ENCODE data around the gene ELFN1. TPM values are rescaled to one million over a fixed set of nuclear protein-coding genes. Genes with fewer than 3 reads are reported as not detected.

ELFN1 gene
- total and polyA plus RNA-seq, 2 donors (not counting 3 experiments of a cell fraction or from before 2014, with no cell fraction given), result 0.37 to 1.0 TPM

GRCh38 chr7:1665549-1666316 is 4.3 kb upstream of the ELFN1 start:
- Histone ChIP-seq H3K4me3 (replicated peaks in 1 of 3; ENCODE audit: insufficient read depth in 1 of 3, low read depth in 1 of 3, low read length in 3 of 3) (peak overlapping the region in 2 of 3 experiments; percentile 44 to 67), H3K9me1 (replicated peaks; ENCODE audit: control insufficient read depth, extremely low read depth, insufficient read depth, low read length) (no peaks in the 10 kb centered on the region), H3K27ac (ENCODE audit: insufficient read depth, low read depth, low read length) (no peak overlapping the region), H3K27me3 (ENCODE audit: control insufficient read depth in 2 of 2, insufficient read depth in 2 of 2, low read length in 2 of 2) (peaks cover 32 to 41% of the 10 kb centered on the region in 2 experiments), H3K9me3 (replicated peaks; ENCODE audit: control insufficient read depth, insufficient read depth, low read length) (no peaks in the 10 kb centered on the region), H3K36me3 (ENCODE audit: control insufficient read depth in 2 of 2, extremely low read depth in 1 of 2, insufficient read depth in 2 of 2, low read length in 2 of 2) (no peaks in the 10 kb centered on the region), H3K9ac (replicated peaks; ENCODE audit: extremely low read depth, insufficient read depth, low read length) (no peak overlapping the region), H4K20me1 (replicated peaks; ENCODE audit: control insufficient read depth, extremely low read depth, insufficient read depth, low read length) (no peaks in the 10 kb centered on the region), H3K4me2 (ENCODE audit: insufficient read depth, low read length) (no peak overlapping the region), H3K4me1 (ENCODE audit: control insufficient read depth, extremely low read depth, insufficient read depth, low read length) (peaks cover 3% of the 10 kb centered on the region), H2AFZ (ENCODE audit: low read depth, low read length) (peak overlapping the region; percentile 54), H3K79me2 (ENCODE audit: control insufficient read depth, insufficient read depth, low read length) (no peaks in the 10 kb centered on the region)
- dilution Hi-C loops (cut with MboI; ENCODE audit: extremely low pct_ligation_motif_present, low sequenced_read_pairs), result no loop called here
- no TSS peak for BruUV-seq (replicated peaks)
- ChIA-PET POLR2A (no interaction called here), CTCF (no interaction called here)
- TF ChIP-seq EZH2 (IDR thresholded peaks at IDR 0.05; ENCODE audit: borderline replicate concordance, low read depth, low read length, severe bottlenecking) (no peak), FOS (IDR thresholded peaks at IDR 0.05; ENCODE audit: borderline replicate concordance, insufficient read depth, low read length) (no peak), POLR2AphosphoS5 (IDR thresholded peaks at IDR 0.05; ENCODE audit: insufficient read depth, low read depth, low read length) (no peak), GATA2 (IDR thresholded peaks at IDR 0.05; ENCODE audit: insufficient read depth, insufficient read length, low read depth, low read length) (no peak), MAX (IDR thresholded peaks at IDR 0.05; ENCODE audit: insufficient read depth, insufficient read length) (no peak), CTCF (IDR thresholded peaks at IDR 0.05; ENCODE audit: extremely low read depth in 1 of 2, insufficient read depth in 1 of 2, low read depth in 1 of 2, low read length in 2 of 2) (no peak), MYC (IDR thresholded peaks at IDR 0.05; ENCODE audit: low read depth, low read length) (no peak), POLR2A (IDR thresholded peaks at IDR 0.05; ENCODE audit: low read depth, low read length) (no peak), JUN (IDR thresholded peaks at IDR 0.05; ENCODE audit: borderline replicate concordance, insufficient read depth, insufficient read length, low read depth) (no peak)
- DNase-seq (ENCODE audit: low read depth, low spot score) (no peak), FAIRE-seq (peak; percentile 31)
- intact Hi-C loops (cut with micrococcal nuclease), result loop anchor here (2.0 to 5.0 kb wide), 3 partner anchors 95 to 682 kb away; partner anchors contain the start of gene PSMG3

All from endothelial cell of umbilical vein (primary cell).